SK-N-MC (cell line): Measurements from ENCODE around the gene SLC25A41.

Experiments used
- EZH2 ChIP-seq: fragments of 200-600 bp; sonication (generic); IDR thresholded peaks from one replicate; pipeline ENCODE4 v1.6.1; 2017; ENCODE audit warnings: antibody characterized with exemption
- FOXP2 ChIP-seq: optimal IDR thresholded peaks from 2 replicates; pipeline ENCODE3; 2011; ENCODE audit warnings: mild to moderate bottlenecking, moderate library complexity; ENCODE audit not compliant: insufficient read depth; ENCODE audit errors: extremely low read length, control extremely low read depth

DNA sequence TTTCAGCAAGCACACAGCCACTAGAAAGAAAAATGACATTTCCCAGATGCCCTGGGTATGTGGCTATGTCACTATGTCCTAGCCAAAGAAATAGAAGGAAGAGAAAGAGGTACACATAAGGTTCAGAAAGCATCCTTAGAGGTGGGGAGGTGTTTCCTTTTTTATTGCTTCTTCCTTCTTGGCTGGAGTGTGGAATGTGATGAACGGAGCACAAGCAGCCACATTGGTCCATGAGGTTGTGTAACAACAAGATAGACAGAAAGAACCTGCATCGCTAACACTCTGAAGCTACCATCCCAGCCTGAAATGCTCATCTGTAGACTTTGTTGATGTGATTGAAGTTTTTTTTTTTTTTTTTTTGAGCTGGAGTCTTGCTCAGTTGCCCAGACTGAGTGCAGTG is 19.3 kb upstream of the SLC25A41 start:
- no peak for TF ChIP-seq FOXP2
- TF ChIP-seq EZH2, result no peak
